HG02885 (cell line): ENCODE data around the gene SNCG.
A peak's percentile ranks its signal among the peaks of the same experiment; 100 is the strongest.

ENCODE experiments used
- ATAC-seq: cut with Tn5 transposase; IDR thresholded peaks from one replicate; pipeline ENCODE4 v1.9.1; 2021; ENCODE audit warnings: mild to moderate bottlenecking; ENCODE audit not compliant: unreplicated experiment, poor library complexity

Gene SNCG

DNA sequence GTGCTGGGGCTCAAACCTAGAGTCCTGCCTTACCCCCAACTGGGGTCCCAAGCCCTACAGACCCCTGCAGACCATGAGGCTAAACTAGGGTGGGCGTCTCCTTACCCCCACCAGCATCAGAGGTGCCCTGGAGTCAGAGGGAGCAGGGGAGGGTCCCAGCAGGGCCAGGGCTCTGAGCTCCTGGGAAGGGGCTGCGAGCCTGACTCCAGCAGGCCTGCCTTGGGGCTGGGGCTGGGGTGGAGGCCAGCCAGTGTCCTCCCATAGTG is 1.3 kb downstream of the SNCG start:
- no peak for ATAC-seq

GRCh38 chr10:86960003-86960862 is 1.8 kb downstream of the SNCG start:
- ATAC-seq: peak; percentile 76

- no peak for ATAC-seq
Measured at GRCh38 chr10:86960863-86961434, 2.5 kb downstream of the SNCG start.

DNA sequence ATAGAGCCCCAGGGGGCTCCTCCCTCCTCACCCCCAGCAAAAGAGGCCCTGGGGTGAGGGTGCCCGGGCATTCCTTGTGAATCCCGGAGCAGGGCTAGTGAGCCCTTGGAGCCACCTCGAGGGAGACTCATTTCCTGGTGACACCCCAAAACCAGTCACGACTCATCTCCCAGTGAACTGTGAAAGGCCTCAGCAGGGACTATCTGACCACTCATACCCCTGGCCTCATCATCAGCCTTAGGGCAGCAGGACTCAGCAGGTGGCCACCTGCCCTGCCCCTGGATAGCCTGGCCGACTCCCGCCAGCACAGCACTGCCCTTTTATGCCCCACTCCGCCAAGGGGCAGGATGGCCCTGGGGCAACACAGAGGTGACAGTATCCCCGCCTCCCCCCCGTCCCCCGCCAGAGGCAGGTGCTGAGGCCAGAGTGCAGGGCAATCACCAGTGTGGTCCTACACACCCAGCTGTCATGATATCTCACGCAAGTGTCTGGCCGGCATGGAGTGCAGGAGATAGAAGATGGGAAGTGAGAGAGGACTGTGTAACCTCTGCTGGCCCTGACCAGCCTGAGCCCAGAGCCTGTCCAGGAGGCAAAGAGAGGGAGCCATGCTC is 3.2 kb downstream of the SNCG start:
- ATAC-seq: no peak

GRCh38 chr10:86962136-86962980 is 4.0 kb downstream of the SNCG start:
- no peak for ATAC-seq

- no peak for ATAC-seq
Measured at GRCh38 chr10:86962981-86963310, 4.5 kb downstream of the SNCG start.

- no peak for ATAC-seq
Measured at GRCh38 chr10:86963341-86963919, 5.0 kb downstream of the SNCG start.

- no peak for ATAC-seq
Measured at GRCh38 chr10:86964061-86964846, 5.9 kb downstream of the SNCG start.

DNA sequence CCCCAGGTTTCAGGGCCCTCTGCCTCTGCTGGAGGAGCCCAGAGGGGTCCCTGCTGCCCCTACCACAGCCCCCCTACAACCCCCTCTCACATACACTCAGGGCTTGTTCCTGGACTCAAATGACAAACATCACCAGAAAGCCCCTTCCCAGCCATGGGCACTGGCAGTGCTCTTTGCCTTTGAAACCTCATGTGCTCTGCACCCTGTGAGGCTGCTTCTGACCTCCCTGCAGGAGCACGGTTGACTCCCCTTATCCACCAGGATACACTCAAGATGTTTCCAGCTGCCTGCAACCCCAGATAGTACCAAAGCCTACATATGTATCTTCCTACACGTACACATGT is 6.4 kb downstream of the SNCG start:
- no peak for ATAC-seq

- ATAC-seq: peak; percentile 47
Measured at GRCh38 chr10:86965986-86966654, 7.7 kb downstream of the SNCG start.

DNA sequence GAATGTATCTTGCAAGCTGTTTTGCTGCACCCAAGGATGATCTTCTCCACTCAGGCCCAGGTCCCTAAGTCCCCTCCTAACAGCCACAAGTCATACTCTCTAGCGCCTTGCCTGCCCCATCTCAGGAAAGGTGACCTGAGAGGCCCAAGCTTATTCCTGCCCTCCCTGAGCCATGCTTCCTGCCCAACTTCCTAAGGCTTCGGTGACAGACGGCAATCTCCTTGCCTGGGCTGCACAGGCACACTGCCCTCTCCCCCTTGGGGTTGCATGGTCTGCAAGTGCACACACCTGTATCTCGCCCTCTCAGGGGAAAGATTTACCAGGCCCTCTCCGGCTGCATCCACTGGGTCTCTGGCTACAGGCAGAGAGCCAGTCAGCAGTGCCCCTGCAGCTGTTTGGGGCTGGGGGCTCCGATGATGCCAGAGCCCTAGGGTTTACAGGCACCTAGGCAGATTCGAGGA is 9.1 kb downstream of the SNCG start:
- ATAC-seq: no peak

DNA sequence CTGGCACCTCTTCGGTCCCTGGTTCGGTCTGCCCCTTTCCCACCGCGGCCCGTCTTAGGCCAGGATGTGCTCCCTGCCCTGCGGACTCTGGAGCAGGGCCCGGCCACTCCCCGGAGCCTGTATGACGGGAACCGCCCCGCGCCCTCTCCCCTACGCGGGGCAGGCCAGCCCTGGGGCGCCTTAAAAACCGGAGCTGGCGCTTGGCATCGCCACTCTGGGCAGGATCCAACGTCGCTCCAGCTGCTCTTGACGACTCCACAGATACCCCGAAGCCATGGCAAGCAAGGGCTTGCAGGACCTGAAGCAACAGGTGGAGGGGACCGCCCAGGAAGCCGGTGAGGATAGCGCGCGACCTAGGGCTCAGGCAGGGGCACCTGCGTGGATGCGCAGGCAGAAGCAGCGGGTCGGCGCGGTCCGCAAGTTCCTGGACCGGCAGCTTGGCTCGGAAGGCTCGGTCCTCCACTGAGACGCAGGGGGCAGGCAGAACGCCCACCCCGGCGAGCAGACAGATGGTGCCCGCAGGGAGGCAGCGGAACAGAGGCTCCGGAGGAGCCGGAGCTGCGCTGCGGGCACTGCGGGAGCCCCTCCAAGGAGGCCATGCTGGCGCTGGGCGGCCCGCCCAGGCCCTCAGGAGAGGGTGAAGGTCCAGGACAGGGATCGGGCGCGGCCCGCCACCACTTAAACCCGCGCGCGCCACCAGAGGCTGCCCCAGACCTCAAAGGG is 10.0 kb downstream of the SNCG start, which contains the start of gene ADIRF:
Gene ADIRF, plus strand, starts transcription at position 212 of the 723 bp plus-strand sequence. Its CDS starts 63 bp downstream, at position 275.
- ATAC-seq: no peak

DNA sequence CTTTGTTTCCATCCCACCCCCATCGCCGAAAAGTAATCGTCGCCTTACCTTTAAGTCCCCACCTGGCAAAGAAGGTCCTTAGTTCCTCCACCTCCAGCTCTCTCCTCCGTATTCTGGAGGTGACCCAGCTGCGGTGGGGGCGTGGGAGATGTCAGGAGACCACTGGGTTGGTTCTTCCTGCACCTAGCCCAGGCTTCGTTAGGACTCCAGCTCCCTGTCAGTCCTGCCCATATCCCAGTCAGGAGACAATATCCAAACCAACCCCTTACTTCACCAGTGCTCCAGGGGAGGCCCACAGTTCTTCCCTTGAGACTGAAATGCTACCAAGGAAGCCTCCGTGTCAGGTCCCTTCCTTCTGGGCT is 10.6 kb downstream of the SNCG start:
- ATAC-seq: no peak

DNA sequence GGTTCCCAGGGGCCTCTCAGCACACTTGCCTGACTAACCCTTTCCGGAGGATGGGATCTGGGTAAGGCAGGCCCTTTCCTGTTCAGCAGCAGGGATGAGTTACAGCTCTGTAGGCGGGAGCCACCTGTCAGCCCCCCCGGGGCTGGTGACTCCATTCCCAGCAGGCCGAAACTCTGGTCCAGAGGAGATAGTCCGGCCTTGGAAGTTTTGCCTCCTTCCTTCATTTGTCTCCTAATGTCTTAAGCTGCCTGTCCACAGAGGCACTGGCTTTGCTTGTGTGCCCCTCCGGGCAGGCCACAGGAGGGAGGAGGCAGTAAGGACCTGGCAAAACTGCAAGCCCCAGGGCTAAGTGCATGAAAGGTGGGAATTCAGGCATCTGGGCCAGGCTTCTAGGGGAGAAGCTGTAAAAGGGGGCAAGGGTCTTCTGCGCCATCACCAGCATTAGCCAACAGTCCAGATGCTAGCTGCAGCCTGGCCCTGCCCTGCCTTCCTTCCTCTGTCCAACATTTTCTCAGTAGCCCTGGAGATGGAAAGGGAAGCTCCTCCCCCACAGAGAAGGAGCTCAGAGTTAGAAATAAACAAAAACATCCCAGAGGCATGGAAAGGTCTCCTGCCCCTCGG is 11.1 kb downstream of the SNCG start:
- no peak for ATAC-seq

- ATAC-seq: no peak
Measured at GRCh38 chr10:86970162-86970981, 12.0 kb downstream of the SNCG start.

- ATAC-seq: no peak
Measured at GRCh38 chr10:86970982-86971231, 12.5 kb downstream of the SNCG start.

DNA sequence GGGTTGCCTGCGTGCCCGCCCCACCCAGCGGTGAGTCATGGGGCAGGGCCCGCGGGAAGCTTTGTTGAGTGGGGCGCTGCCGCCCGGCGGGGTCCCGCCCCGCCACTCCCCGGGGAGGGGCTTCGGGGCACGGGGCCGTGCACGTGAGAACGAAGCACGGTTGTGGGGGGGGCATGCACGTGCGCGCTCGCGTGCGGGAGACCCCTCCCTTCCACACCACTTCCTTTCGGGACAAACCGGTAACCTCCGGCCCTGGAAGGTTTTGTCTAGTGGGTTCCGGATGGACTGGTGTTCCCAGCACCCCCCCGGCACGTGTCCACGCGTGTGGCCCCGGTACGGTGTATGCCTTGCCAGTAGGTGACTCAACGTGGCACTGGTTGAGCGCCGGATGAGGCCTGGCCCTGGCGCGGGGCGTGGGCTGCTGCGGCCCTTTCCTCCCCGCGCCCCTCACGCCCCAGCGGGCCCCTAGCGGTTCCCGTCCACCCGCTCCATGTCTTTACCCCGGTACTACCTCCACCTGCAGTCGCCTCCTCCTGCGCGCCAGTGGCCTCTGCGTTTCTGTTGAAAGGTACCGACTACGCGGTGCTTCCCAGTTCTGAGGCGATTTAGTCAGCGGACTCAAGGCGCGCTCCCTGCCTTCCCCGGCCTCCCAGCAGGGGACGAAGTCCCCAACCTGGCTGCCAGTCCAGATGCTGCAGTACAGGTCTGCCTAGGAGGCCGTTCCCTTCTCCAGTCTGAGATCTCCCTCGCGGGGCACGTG is 13.0 kb downstream of the SNCG start:
- ATAC-seq: peak; percentile 78
